ENCODE measurements around the gene PDGFC.

PDGFC gene

DNA sequence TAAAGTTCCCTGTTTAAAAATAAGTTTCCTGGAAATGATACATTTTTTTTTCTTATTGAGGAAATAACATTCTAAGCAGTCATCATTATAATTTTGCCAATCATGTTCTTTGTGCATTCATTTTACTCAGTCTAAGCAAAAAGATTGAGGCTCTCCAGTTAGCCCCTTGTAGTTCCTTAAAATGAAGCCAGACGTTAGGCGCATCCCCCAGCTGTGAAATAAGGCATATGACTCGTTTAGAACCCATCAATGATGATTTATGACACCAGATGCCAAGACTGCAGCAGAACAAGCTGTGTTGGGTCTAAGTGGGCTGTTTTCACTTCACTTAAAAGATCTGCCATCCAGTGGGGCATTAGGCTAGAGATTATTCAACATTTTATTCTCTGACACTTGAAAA, 17.0 kb downstream of the PDGFC start:
- Histone ChIP-seq H3K4me3 (ENCODE audit: low read depth, low read length, poor library complexity, severe bottlenecking) (no peak overlapping the region), H3K4me1 (ENCODE audit: insufficient read depth, low read length, severe bottlenecking) (no peaks in the 10 kb centered on the region), H3K36me3 (ENCODE audit: insufficient read depth, low read length) (no peaks in the 10 kb centered on the region), H3K27ac (ENCODE audit: low read depth, low read length, poor library complexity, severe bottlenecking) (no peak overlapping the region), H2AFZ (ENCODE audit: low read length) (no peak overlapping the region), H3K9me3 (ENCODE audit: low read length) (no peaks in the 10 kb centered on the region), H3F3A (ENCODE audit: insufficient read depth, low read length) (no peaks in the 10 kb centered on the region), H3K9ac (ENCODE audit: low read length) (no peak overlapping the region), H3K9me2 (ENCODE audit: low read depth, low read length) (no peaks in the 10 kb centered on the region), H3K79me2 (ENCODE audit: insufficient read depth, low read length) (no peaks in the 10 kb centered on the region), H3K4me2 (ENCODE audit: low read length) (no peak overlapping the region), H4K20me1 (ENCODE audit: insufficient read depth, low read length) (no peaks in the 10 kb centered on the region), H3K27me3 (ENCODE audit: insufficient read depth, low read length) (no peaks in the 10 kb centered on the region)
- TF ChIP-seq, protein P1, sequence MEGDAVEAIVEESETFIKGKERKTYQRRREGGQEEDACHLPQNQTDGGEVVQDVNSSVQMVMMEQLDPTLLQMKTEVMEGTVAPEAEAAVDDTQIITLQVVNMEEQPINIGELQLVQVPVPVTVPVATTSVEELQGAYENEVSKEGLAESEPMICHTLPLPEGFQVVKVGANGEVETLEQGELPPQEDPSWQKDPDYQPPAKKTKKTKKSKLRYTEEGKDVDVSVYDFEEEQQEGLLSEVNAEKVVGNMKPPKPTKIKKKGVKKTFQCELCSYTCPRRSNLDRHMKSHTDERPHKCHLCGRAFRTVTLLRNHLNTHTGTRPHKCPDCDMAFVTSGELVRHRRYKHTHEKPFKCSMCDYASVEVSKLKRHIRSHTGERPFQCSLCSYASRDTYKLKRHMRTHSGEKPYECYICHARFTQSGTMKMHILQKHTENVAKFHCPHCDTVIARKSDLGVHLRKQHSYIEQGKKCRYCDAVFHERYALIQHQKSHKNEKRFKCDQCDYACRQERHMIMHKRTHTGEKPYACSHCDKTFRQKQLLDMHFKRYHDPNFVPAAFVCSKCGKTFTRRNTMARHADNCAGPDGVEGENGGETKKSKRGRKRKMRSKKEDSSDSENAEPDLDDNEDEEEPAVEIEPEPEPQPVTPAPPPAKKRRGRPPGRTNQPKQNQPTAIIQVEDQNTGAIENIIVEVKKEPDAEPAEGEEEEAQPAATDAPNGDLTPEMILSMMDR (IDR thresholded peaks at IDR 0.05; ENCODE audit: low read length): no peak
- TF ChIP-seq EZH2 (IDR thresholded peaks at IDR 0.05; ENCODE audit: borderline replicate concordance, low read length): no peak

DNA sequence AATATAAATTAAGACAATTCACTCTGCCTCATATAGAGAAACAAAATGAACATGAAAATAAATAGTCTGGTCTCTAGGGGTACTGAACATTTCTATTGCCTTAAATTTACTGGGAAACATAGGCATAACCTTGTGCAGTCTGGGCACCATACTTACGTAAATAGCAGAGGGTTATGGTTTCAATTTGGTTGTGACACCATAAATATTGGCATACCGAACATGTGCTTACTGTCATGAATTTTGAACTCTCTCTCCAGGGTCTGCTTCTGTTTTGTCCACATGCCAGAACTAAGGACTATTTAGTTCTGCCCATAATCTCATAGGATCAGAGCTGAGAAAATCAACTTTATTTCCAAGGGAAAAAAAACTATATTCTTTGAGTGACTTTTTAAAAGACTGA, 17.6 kb downstream of the PDGFC start:
- Histone ChIP-seq H3K9me3 (ENCODE audit: low read length) (no peaks in the 10 kb centered on the region), H3K4me3 (ENCODE audit: low read depth, low read length, poor library complexity, severe bottlenecking) (no peak overlapping the region), H3K36me3 (ENCODE audit: insufficient read depth, low read length) (no peaks in the 10 kb centered on the region), H3K4me1 (ENCODE audit: insufficient read depth, low read length, severe bottlenecking) (no peaks in the 10 kb centered on the region), H3F3A (ENCODE audit: insufficient read depth, low read length) (no peaks in the 10 kb centered on the region), H3K27me3 (ENCODE audit: insufficient read depth, low read length) (no peaks in the 10 kb centered on the region), H3K9ac (ENCODE audit: low read length) (no peak overlapping the region), H3K27ac (ENCODE audit: low read depth, low read length, poor library complexity, severe bottlenecking) (no peak overlapping the region), H3K4me2 (ENCODE audit: low read length) (no peak overlapping the region), H4K20me1 (ENCODE audit: insufficient read depth, low read length) (no peaks in the 10 kb centered on the region), H2AFZ (ENCODE audit: low read length) (no peak overlapping the region), H3K79me2 (ENCODE audit: insufficient read depth, low read length) (no peaks in the 10 kb centered on the region), H3K9me2 (ENCODE audit: low read depth, low read length) (no peaks in the 10 kb centered on the region)
- TF ChIP-seq, protein P1 (IDR thresholded peaks at IDR 0.05; ENCODE audit: low read length): no peak
- TF ChIP-seq EZH2 (IDR thresholded peaks at IDR 0.05; ENCODE audit: borderline replicate concordance, low read length): no peak

DNA sequence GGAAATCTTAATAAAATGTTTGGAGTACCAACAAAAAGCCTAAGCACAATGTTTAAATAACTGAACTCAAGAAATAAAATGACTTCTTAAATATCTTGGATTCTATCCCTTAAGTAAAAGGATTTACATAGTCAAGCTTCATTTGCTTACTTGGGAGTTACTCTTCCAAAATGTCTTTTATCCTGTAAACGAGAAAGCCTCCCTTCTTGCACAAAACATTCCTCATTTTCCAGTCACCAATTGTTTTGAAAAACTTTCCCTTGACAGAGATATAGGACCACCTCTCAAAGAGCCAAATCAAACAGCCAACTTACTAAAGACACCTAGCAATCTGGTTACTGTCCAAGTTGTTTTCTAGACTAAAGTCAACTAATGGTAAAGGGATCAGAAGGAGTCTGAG, 18.6 kb downstream of the PDGFC start:
- H3K27me3 ChIP-seq (ENCODE audit: insufficient read depth, low read length): no peaks in the 10 kb centered on the region
- H3K4me2 ChIP-seq (ENCODE audit: low read length): no peak overlapping the region
- no peaks in the 10 kb centered on the region for H3K9me2 ChIP-seq (ENCODE audit: low read depth, low read length)
- no peak overlapping the region for H3K9ac ChIP-seq (ENCODE audit: low read length)
- no peaks in the 10 kb centered on the region for H3K36me3 ChIP-seq (ENCODE audit: insufficient read depth, low read length)
- H3K4me3 ChIP-seq (ENCODE audit: low read depth, low read length, poor library complexity, severe bottlenecking): no peak overlapping the region
- no peaks in the 10 kb centered on the region for H3K79me2 ChIP-seq (ENCODE audit: insufficient read depth, low read length)
- H4K20me1 ChIP-seq (ENCODE audit: insufficient read depth, low read length): no peaks in the 10 kb centered on the region
- H2AFZ ChIP-seq (ENCODE audit: low read length): no peak overlapping the region
- no peak overlapping the region for H3K27ac ChIP-seq (ENCODE audit: low read depth, low read length, poor library complexity, severe bottlenecking)
- no peaks in the 10 kb centered on the region for H3F3A ChIP-seq (ENCODE audit: insufficient read depth, low read length)
- TF ChIP-seq EZH2 (IDR thresholded peaks at IDR 0.05; ENCODE audit: borderline replicate concordance, low read length): no peak
- TF ChIP-seq, protein P1 (IDR thresholded peaks at IDR 0.05; ENCODE audit: low read length): no peak
- no peaks in the 10 kb centered on the region for H3K9me3 ChIP-seq (ENCODE audit: low read length)
- no peaks in the 10 kb centered on the region for H3K4me1 ChIP-seq (ENCODE audit: insufficient read depth, low read length, severe bottlenecking)

Data from OCI-LY1 (cell line).